Peyer's patch (tissue), 4 donors: Measurements from ENCODE around the gene MAP4K5. TPM values are rescaled to one million over a fixed set of nuclear protein-coding genes. Genes with fewer than 3 reads are reported as not detected.

ENCODE experiments used
- small RNA-seq, 2 donors: library from RNA; depleted of rRNA; stranded (forward); fragments of <200 nt; gene quantifications; one replicate each; pipeline ENCODE3, GENCODE V24; 2016
- total RNA-seq, 4 donors: library from RNA; depleted of rRNA; stranded (reverse); fragments of >200 nt; gene quantifications; one replicate each; pipeline ENCODE4 v1.1.0, GENCODE V29; 2016

The MAP4K5 gene
- total RNA-seq, 4 donors from 2014 or later = 47.1 to 123 (median 78.4) TPM

Small RNA genes lying within 50 kb of the gene (small RNA-seq; reads per million reads assigned to genes)
- gene RF00019 (0 reads per million in 2 donors), gene SNRPGP1 (0 reads per million in 2 donors)

Other genes with a start within 250 kb of the MAP4K5 start
- 10 to 100 TPM in 1 of 4 donors, 1 to 10 TPM in 3; 4.6 to 29.7 (median 8.8) TPM for gene L2HGDH, start 220.3 kb downstream of the MAP4K5 start, total RNA-seq
- 10 to 100 TPM in 3 of 4 donors, 1 to 10 TPM in 1; 7.7 to 23.9 (median 15.7) TPM for gene DMAC2L, start 220.2 kb downstream of the MAP4K5 start, total RNA-seq
- 10 to 100 TPM; 11.3 to 20.4 (median 15.5) TPM for gene CDKL1, start 135.7 kb downstream of the MAP4K5 start, total RNA-seq
- gene ATL1, start 27.6 kb upstream of the MAP4K5 start, total RNA-seq = 1 to 10 TPM; 6.6 to 9.5 (median 8.5) TPM
- 10 to 100 TPM; 16.6 to 23.9 (median 17.8) TPM for gene SAV1, start 135.7 kb upstream of the MAP4K5 start, total RNA-seq